ENCODE measurements around the gene C1QTNF1.
"Not testable (repeated sequence)": the region's sequence is repeated elsewhere in the genome, so short reads cannot be mapped to it uniquely, and the experiment has no call there.

C1QTNF1 gene

DNA sequence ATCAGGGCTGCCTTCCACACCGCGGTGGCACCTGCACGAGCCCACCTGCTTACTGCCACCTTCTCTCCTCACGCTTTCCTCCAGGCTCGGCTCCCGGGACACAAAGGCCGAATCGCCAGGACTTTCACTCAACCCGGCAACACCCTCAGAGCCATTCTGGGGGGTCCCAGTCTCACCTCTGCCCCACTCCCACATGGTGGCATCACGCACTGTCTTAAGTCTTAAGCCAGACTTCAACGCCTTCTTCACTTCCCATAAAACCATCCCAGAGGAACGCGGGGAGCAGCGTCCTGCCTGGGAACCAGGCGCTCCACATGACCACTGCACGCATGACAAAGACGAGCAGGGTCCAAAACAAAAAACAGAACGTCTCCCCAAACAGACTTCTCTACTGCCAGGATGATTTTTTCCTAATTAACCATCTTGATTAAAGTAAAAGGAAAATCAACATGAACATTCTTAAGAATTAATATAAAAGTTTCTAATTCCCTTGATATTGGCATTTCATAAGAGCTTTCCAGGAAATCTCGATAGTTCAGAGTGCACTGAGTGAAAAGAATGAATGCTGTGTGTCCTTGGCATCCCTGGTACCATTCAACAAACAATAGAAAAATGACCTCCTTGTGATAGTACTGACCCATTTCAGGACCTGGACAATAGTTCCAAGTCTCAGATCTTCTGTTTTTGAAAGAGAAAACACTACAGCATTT lies 17.0 kb upstream of the C1QTNF1 start:
- DNase-seq: no peak

DNA sequence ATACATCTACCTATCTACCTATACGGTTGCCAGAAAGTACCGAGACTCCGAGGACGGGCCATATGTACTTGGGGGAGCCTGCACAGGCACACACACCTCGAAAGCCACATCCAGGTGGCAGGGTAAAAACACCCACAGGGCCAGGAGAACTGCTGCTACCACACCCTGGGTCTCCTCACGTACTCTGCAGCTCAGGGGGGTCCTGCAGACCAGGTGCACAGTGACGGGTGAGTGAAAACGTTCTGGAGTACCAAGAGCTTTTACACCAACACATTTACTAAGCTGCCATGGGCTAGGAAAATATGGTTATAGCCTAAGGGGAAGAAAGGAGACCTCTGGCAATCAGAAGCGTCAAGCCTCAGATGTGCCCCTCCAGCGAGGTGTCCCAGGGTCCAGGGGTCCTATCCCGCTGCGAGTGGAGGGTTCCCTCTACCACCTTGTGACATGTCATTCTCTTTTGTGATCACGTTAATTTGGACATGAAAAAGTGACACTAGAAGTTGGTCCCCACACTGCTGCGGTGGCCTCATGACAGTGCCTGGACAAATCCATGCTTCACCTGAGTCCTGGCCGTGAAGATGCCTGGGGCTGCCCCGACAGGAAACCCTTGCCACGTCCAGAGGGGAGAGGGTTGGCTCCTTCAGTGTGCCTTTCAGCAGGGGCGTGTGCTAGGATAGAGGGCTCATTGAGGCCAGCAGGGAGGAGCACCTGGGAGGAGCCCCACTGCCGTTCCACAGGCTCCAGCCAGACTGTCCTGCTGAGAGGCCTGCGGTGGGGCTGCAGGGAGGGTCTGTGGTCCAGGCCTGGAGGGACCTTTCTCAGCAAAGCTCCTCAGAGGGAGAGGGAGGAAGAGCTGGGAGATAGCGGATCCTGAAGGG lies 16.2 kb upstream of the C1QTNF1 start:
- no peak for DNase-seq

DNA sequence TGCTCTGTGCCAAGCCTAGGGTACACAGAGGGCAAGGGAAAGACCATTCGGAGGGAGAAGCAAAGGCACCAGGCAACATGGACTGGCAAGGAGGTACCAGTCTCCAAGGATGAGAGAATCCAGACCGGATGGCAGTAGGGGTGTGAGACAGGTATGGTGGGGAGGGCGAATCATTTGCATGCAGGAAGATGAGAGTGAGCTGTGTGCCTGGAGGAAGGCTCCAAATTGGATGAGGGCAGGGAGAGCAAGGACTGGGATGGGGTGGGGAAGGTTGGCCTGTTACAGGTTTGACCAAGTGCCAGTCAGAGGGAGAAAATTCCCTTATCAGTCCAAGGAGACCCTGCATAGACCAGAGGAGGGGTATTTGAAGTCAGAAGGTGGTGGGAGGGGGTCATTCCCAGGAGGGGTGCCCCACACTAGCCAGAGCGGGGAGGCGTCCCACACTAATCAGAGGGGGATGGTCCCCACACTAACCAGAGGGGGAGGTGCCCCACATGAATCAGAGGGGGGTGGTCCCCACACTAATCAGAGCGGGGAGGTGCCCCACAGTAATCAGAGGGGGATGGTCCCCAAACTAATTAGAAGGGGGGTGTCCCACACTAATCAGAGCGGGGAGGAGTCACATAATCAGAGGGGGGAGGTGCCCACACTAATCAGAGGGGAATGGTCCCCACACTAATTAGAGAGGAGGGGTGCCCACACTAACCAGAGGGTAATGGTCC lies 15.1 kb upstream of the C1QTNF1 start:
- no peak for DNase-seq

DNA sequence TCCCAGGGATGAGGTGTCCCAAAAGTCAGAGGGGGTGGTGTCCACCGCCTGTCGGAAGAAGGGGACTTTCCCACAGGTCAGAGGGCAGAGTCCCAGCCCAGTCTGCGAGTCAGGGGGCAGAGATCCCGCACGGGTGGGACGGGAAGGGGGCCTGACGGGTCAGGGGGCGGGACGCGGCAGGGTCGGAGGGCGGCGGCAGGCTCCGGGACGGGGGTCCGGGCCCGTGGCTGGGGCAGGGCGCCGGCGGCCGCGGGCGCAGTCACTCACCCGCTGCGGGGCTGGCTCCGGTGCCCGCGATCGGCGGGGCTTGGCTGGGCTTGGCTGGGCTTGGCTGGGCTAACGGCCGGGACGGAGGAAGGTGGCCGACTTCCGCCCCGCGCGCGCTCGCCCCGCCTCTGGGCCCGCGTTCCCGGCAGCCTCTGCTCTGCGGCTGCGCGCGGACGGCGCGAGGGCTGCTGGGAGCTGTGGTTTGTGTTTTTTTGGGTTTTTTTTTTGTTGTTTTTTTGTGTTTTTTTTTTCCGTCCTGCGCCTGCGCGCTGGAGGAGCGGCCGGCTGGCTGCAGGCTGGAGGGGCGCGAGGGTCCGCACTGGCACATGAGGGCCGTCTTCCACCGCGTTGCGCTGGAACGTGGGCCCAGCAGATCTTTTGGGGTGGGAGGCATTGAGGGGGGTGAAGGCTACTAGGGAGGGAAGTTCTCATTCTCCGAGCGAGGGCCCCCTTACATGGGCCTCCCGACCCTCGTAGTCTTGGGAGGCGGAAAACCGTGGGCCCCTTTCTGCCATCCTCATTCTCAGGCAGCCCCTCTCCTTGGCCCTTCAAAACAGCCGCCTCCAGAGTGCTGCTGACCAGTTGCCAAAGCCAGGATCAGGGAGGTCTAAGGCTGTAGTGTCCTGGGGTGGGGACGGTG lies 14.3 kb upstream of the C1QTNF1 start, which contains the start of gene CANT1:
Gene CANT1 (minus strand): TSS at position 368 of the 907 bp plus-strand sequence. CDS start 12,142 bp downstream, outside the sequence.
- peak; percentile 85 for DNase-seq

DNA sequence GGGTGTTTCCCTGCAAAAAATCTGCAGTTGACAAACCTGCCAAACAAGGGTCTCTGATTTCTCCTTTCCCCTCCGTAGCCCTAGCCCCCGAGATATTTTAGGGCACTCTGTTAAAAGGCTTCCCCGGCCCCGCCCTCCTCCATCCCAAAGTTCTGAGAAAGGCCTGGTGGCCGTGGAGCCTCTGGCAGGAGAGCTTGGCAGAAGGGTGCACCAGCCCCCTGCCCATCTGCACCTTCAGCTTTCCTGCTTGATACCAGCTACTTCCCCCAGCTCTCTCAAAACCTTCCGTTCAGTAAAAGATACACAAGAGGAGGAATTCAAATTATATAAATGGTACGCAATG lies 13.7 kb upstream of the C1QTNF1 start:
- no peak for DNase-seq

DNA sequence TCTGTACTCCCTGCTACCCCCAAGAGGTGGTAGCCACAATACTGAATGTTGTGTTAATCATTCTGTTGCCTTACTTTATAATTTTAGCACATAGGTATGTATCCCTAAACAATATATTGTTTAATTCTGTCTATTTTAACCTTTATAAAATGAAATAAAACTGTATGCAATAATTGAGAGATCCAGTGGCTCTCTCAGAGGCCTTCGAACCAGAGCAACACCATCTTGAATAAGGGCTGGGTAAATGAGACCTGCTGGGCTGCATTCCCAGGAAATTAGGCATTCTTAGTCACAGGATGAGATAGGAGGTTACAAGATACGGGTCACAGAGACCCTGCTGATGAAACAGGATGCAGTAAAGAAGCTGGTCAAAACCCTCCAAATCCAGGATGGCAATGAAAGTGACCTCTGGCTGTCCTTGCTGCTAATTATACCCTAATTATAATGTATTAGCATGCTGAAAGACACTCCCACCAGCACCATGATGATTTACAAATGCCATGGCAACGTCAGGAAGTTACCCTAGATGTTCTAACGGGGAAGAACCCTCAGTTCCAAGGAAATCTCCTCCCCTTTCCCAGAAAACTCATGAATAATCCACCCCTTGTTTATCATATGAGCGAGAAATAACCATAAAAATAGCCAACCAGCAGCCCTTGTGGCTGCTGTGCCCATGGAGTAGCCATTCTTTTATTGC lies 12.4 kb upstream of the C1QTNF1 start:
- no peak for DNase-seq

DNA sequence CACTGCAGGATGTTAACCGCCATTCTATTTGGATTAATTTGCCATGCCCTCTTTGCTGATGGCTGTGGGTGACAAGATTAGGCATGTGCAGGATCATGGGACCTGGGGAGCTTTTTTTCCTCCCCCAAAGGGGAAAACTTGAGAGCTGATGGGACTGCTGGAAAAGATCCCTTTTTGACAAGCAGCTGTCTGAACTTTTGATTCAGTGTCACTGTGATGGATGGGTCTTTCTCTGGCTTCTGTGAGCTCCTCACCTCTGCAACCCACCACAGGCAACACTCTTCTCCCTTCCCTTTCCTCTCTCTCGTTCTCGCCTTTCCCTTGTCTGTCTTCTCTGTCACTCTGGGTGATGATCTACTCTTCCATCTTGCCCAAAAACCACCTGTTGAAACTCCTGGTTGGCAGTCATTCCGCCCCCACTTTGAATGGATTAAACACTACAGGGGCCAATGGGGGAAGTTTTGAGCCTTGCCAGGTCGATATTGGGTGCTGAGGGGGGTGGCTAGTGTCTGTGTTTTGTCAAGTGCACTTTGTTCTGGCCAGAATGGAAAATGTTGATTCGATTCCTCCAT lies 11.3 kb upstream of the C1QTNF1 start:
- DNase-seq: no peak

DNA sequence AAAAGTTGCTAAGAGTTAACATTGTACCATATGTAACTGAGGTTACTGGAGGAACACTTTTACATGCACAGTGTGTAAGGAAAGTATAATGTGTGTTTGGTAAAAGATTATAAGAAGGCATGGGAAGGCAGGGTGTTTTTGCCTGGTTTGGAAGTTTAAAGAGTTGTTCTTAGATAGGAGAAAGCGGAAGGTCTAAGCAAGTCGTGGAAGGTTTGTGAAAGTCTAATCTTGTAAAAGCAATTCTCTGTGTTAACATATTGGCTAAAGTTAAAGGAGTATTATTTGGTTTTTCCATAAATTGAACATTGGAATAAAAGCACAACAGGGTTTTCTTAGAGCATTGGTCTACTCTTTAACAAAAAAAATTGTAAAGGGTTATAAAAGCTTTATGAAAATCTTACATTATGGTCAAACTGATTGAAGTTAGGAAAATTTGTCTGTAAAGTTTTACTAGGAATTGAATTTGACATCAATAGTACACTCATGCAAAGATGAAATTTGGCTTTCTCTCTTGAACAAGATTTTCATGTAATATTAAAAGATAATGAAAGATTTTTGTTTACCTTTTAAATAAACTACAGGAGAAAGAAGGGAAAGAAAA lies 9.7 kb upstream of the C1QTNF1 start:
- no peak for DNase-seq

DNA sequence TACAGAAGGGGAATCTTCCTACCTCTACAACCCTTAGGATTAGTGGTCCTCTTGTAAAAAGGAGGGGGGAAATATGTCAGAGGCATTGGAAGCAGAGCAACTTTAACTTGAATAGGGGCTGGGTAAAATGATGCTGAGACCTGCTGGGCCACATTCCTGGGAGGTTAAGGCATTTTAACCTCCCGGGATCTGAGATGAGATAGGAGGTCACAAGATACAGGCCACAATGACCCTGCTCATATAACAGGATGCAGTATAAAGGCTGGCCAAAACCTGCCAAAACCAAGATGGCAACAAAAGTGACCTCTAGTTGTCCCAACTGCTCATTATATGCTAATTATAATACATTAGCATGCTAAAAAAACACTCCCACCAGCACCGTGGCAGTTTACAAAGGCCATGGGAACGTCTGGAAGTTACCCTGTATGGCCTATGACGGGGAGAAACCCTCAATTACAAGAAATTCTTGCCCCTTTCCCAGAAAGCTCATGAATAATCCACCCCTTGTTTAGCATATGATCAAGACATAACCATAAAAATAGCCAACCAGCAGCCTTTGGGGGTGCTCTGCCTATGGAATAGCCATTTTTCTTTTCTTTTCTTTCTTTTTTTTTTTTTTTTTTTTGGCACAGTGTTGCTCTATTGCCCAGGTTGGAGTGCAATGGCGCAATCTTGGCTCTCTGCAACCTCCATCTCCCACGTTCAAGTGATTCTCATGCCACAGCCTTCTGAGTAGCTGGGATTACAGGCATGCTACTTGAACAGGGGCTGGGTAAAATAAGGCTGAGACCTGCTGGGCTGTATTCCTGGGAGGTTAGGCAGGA lies 6.2 kb upstream of the C1QTNF1 start:
- no peak for DNase-seq

DNA sequence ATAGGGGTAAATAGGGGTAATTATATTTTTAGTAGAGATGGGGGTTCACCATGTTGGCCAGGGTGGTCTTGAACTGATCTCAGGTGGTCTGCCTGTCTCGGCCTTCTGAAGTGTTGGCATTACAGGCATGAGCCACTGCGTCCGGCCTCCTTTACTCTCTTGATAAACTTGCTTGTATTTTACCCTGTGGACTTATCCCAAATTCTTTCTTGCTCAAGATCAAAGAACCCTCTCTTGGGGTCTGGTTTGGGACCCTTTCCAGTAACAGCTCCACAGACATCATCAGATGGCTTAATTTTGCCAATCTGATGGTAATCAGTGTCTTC lies 5.6 kb upstream of the C1QTNF1 start:
- DNase-seq: no peak

DNA sequence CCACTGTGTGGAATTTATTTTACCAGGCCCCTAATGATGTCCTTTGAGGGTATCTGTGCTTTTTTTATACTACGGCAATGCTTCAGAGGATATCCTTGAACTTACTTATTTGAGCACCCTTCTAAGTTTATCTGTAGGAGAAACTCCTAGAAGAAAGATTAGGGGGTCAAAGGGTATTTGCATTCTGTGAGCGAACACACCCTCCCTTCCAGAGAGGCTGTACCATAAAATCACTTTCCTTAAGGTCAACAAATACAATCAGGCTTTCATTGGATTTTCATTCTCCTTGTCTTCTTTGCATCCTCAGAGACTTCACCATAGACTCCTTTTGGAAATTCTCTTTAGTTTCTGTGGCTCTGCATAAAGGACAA lies 4.7 kb upstream of the C1QTNF1 start:
- DNase-seq: no peak

DNA sequence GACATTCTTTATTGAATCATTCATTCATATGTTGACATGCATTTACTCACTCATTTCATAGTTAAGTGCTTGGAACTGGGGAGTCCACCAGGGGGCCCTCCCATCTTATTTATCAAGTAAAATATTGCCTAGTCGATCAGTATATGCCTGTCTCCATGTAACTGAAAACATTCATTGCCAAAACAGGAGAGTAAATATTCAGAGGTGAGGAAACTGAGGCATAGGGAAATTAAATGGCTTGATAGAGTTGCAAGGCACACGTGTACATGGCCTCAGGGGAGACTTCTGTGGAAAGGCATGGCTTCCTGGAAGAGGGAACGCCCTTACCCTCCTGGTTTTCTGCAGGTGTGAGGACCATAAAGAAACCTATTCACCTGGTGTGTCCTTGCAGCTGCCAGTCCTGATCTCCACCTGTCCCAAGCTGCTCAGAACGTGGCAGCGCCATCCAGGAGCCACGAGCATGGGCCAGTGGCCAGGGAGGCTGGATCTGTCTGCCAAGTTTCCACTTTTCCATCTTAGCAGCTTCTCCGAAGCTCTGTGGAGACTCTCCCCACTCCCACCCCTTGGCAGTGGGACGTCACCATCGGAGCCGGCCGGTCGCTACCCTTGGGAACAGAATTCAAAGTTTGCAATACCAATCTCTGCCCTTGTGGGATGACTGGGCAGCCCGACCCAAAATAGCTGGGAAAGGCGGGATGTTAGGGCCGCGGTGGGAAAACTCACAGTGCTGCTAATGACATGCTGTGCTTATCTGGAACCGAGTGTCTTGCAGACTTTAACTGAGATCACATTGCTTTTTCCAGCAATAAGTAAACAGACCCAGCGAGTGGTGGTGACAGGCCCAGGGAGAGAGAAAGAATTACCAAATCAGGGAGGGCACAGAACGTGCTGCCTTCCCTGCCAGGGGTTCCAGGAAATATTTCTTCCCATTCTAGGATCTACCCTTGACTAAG lies 4.1 kb upstream of the C1QTNF1 start:
- peak; percentile 36 for DNase-seq

DNA sequence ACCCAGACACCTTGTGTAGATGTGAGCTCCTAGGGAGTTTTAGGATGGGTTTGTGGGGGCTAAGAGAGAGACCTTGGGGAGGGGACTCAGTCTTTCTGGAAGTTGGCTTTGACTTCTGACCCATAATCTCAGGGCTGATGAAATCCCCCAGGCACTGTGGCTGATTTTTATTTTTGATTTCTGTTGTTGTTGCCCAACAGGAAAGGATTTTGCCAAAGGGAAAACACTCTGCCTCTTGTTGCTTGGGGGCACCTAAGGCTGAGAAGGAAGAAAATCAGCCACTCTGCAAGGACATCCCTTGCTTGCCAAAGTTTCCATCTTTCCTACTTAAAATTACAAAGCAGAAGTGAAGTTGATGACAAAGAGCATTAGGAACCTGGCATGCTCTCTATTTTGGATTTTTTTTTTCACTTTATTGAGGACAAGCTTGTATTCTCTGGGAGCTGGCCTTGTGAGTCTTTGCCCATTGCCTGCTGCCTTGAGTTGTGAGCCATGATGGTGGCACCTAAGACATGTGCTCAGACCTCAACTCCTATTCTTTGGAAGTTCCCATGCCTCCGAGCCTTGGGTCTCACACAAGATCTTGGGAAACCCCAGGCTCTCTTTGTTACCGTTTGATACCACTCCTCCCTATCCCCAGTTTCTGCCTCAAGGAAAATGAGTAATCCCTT lies 3.2 kb upstream of the C1QTNF1 start:
- DNase-seq: no peak

DNA sequence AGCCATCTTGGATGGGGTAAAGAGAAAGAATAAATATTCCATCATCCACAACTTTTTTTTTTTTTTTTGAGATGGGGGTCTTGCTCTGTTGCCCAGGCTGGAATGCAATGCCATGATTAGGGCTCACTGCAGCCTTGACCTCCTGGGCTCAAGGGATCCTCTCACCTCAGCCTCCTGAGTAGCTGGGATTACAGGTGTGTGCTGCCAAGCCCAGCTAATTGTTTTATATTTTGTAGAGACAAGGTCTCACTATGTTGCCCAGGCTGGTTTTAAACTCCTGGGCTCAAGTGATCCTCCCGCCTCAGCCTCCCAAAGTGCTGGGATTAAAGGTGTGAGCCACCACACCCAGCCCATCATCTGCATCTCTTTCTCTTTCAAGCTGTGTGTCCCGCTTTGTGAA lies 2.0 kb upstream of the C1QTNF1 start:
- DNase-seq: not testable (repeated sequence)

DNA sequence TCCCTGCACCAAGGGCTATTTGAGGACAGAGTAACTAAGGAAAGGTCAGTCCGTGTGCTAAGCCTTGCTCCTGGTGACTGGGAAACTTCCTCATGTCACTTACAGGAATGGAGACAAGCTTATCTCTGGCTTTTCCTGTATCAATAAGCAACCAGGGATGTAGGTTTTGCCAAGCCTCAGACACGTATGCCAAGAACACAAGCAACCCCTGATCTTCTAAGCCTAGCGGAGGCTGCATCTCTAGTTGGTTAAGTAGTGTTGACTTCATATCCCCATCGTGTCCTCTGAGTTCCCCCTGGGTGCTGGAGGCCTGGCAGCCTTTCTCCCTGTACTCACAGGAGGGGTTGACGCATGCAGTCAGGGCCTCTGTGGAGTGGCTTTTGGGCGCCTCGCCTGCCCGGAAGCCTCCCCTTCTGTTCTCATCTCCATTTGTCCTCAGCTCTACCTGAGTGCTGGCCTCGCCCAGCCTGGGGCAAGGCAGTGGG lies 1.4 kb upstream of the C1QTNF1 start:
- no peak for DNase-seq

DNA sequence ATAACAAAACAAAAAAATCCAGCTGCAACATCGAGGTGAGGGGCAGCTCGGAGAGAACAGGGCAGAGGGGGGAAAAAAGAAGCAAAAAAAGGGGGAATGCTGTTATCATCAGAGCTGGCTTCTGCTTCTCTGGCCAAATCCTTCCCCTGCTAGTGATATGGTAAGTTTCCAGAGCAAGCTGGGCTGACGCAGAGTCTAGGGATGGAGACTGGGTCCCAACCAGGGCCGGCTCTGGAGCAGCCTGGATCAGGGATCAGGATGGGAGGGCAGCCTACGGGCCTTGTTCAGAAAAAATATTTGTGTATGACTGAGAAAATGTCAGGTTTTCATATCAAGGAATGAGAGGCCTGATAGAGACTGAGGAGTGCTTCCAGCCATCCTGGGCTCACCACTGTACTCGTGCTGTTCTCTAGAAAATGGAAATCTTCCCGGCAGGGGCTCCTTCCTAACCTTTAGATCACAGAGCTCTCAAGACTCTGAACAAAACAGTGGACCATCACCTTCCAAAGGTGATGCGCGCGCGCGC lies 726 bp upstream of the C1QTNF1 start:
- DNase-seq: no peak

DNA sequence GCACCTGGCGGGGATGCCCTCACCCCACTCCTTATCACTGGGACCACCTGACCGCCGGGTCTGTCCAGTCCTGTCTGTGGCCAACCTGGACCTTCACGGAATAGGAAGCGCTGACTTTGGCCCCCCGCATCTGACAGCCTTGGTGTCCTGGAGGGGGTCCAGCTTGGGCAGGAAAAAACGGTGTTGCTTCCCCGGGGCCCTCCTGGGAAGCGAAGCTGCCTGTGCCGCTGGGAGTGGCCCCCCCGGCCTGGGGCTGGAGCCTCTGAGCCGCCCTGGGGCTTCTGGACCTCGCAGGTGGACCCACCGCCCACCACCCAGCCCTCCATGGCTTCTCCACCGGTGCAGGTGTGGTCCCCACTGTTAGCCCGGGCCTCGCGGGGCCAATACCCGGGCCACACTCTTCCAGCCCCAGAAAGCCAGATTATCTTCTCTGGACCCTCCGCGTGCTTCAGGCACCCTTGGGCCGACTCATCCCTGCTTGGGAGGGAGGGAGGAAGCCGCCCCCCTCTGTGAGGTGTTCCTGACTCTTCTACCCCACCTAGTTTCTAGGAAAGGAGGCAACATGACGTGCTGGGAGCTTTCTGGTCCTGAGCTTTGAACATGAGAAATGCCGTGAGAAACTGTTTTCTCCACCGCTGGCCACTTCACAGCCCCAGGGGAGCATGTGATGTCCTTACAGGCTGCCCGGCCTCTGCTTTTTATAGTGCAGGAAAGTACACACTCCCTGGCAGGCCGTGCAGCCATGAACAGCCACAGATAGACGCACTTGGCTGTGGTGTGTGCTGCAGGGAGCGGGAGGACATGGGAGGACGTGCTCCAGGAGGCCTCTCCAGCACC lies 1.1 kb downstream of the C1QTNF1 start:
- DNase-seq: no peak

Data from activated CD4-positive, alpha-beta T cell treated with anti-CD3 and anti-CD28 coated beads, Interleukin-2, amount 50 U/mL, for 16 hours (primary cell).